PC-3 (cell line): Measurements from ENCODE around the gene CCNY. TPM values are rescaled to one million over a fixed set of nuclear protein-coding genes. Genes with fewer than 3 reads are reported as not detected.

ENCODE experiments used
- ATAC-seq: fragments of 200-7000 bp; cut with Tn5 transposase; 2 replicates; pipeline ENCODE4 v1.9.1; 2020; ENCODE audit warnings: mild to moderate bottlenecking, moderate library complexity
- BruUV-seq: library from RNA; stranded (reverse); fragments of 400-500 nt; replicated peaks from 2 replicates; lab custom pipeline; 2021; lab: Mats Ljungman, UMichigan
- CTCF ChIA-PET: fragments of 300-600 bp; sonication (Branson Sonifier 250); formaldehyde crosslinking; loops from one replicate; lab custom pipeline; 2022; ENCODE audit warnings: antibody characterized with exemption; lab: Charles Lee
- POLR2A ChIA-PET: fragments of 300-600 bp; sonication (Branson Sonifier 250); formaldehyde crosslinking; loops from one replicate; lab custom pipeline; 2022; ENCODE audit warnings: antibody characterized with exemption; ENCODE audit not compliant: unreplicated experiment; lab: Charles Lee
- DNase-seq: peaks from one replicate; pipeline ENCODE4 v3.0.0-alpha.2; 2015
- H2AFZ ChIP-seq: fragments of 300-600 bp; sonication (generic); 2 replicates; pipeline ENCODE4 v1.6.0; 2016; ENCODE audit warnings: antibody characterized with exemption, low read length
- H3F3A ChIP-seq: fragments of 300-600 bp; sonication (generic); one replicate; pipeline ENCODE4 v1.6.0; 2017; ENCODE audit warnings: antibody characterized with exemption, low read length, control low read depth, mild to moderate bottlenecking; ENCODE audit not compliant: unreplicated experiment
- H3K27ac ChIP-seq: fragments of 300-600 bp; sonication (generic); 2 replicates; pipeline ENCODE4 v1.5.1; 2016; ENCODE audit warnings: mild to moderate bottlenecking, low read length
- H3K27me3 ChIP-seq: fragments of 300-600 bp; sonication (generic); 2 replicates; pipeline ENCODE4 v1.6.1; 2016; ENCODE audit warnings: low read length, mixed read lengths
- H3K36me3 ChIP-seq: fragments of 300-600 bp; sonication (generic); 2 replicates; pipeline ENCODE4 v1.6.1; 2016; ENCODE audit warnings: low read depth, mixed run types, low read length, mixed read lengths
- H3K4me1 ChIP-seq: fragments of 300-600 bp; sonication (generic); 2 replicates; pipeline ENCODE4 v1.5.1; 2016; ENCODE audit warnings: low read length; ENCODE audit not compliant: insufficient read depth
- H3K4me2 ChIP-seq: fragments of 300-600 bp; sonication (generic); 2 replicates; pipeline ENCODE4 v1.6.0; 2016; ENCODE audit warnings: low read length
- H3K4me3 ChIP-seq: fragments of 300-600 bp; sonication (generic); 2 replicates; pipeline ENCODE4 v1.5.1; 2016; ENCODE audit warnings: mild to moderate bottlenecking, low read length, mixed read lengths
- H3K79me2 ChIP-seq: fragments of 300-600 bp; sonication (generic); 2 replicates; pipeline ENCODE4 v1.6.1; 2017; ENCODE audit warnings: low read length, mixed read lengths
- H3K9ac ChIP-seq: fragments of 300-600 bp; sonication (generic); 2 replicates; pipeline ENCODE4 v1.6.0; 2016; ENCODE audit warnings: mild to moderate bottlenecking, low read length
- H3K9me2 ChIP-seq: fragments of 300-600 bp; sonication (generic); replicated peaks from 2 replicates; pipeline ENCODE4 v1.6.1; 2016; ENCODE audit warnings: mixed run types, low read length, mixed read lengths
- H3K9me3 ChIP-seq: fragments of 300-600 bp; sonication (generic); 2 replicates; pipeline ENCODE4 v1.6.1; 2016; ENCODE audit warnings: low read length, mixed read lengths
- H4K20me1 ChIP-seq: fragments of 300-600 bp; sonication (generic); 2 replicates; pipeline ENCODE4 v1.6.1; 2016; ENCODE audit warnings: low read length, mixed read lengths
- CTCF ChIP-seq: fragments of 300-600 bp; sonication (generic); conservative IDR thresholded peaks from 2 replicates; pipeline ENCODE4 v1.5.1; 2017; ENCODE audit warnings: antibody characterized with exemption, low read depth, mild to moderate bottlenecking, low read length
- EZH2 ChIP-seq: fragments of 300-600 bp; sonication (generic); IDR thresholded peaks from one replicate; pipeline ENCODE4 v1.6.1; 2017; ENCODE audit warnings: antibody characterized with exemption, mild to moderate bottlenecking, low read length; ENCODE audit not compliant: unreplicated experiment
- EZH2phosphoT487 ChIP-seq: fragments of 300-600 bp; sonication (generic); IDR thresholded peaks from 2 replicates; pipeline ENCODE4 v1.6.1; 2018; ENCODE audit warnings: mild to moderate bottlenecking, antibody characterized with exemption, low read length, borderline replicate concordance
- intact Hi-C: fragments of 100-400 bp; cut with micrococcal nuclease; formaldehyde crosslinking; loops from 2 replicates; pipeline ENCODE4 v1.9.0; 2023
- total RNA-seq: library from RNA; depleted of rRNA; stranded (reverse); fragments of >200 nt; gene quantifications from 2 replicates; pipeline ENCODE4 v1.2.3, GENCODE V29; 2014

The CCNY gene
- total RNA-seq, 1 experiment from 2014 or later: 146 TPM

GRCh38 chr10:35391954-35392262 lies 55.6 kb downstream of the CCNY start:
- intact Hi-C loops: no loop called here
- H3K27me3 ChIP-seq: no peaks in the 10 kb centered on the region
- CTCF ChIA-PET: no interaction called here
- H3K4me3 ChIP-seq: no peak overlapping the region
- ATAC-seq: no peak
- no TSS peak for BruUV-seq
- POLR2A ChIA-PET: no interaction called here
- TF ChIP-seq CTCF (no peak), EZH2 (no peak), EZH2phosphoT487 (no peak)
- H3K4me1 ChIP-seq: peaks cover 18% of the 10 kb centered on the region
- H3K27ac ChIP-seq: no peak overlapping the region
- no peak overlapping the region for H2AFZ ChIP-seq
- no peak for DNase-seq
- H3K79me2 ChIP-seq: peaks cover 99% of the 10 kb centered on the region
- H3F3A ChIP-seq: peaks cover 8% of the 10 kb centered on the region
- H4K20me1 ChIP-seq: peaks cover 45% of the 10 kb centered on the region
- peaks cover 21% of the 10 kb centered on the region for H3K9me3 ChIP-seq
- peaks cover 24% of the 10 kb centered on the region for H3K36me3 ChIP-seq
- H3K4me2 ChIP-seq: no peak overlapping the region
- H3K9me2 ChIP-seq: no peaks in the 10 kb centered on the region
- H3K9ac ChIP-seq: no peak overlapping the region

GRCh38 chr10:35392482-35393228 lies 56.3 kb downstream of the CCNY start:
- peaks cover 52% of the 10 kb centered on the region for H4K20me1 ChIP-seq
- CTCF ChIA-PET: no interaction called here

GRCh38 chr10:35394411-35394851 lies 58.1 kb downstream of the CCNY start:
- Histone ChIP-seq H2AFZ (no peak overlapping the region), H3K27me3 (no peaks in the 10 kb centered on the region), H3K9ac (no peak overlapping the region), H3K36me3 (peaks cover 24% of the 10 kb centered on the region), H3K4me2 (no peak overlapping the region), H3K9me2 (no peaks in the 10 kb centered on the region), H3K4me1 (no peaks in the 10 kb centered on the region; the same call in 1 of the 2 replicates), H3F3A (no peaks in the 10 kb centered on the region), H3K79me2 (peaks cover 100% of the 10 kb centered on the region), H3K27ac (no peak overlapping the region), H3K4me3 (no peak overlapping the region), H3K9me3 (peaks cover 21% of the 10 kb centered on the region), H4K20me1 (peaks cover 56% of the 10 kb centered on the region)
- BruUV-seq: no TSS peak
- CTCF ChIA-PET: no interaction called here
- no peak for ATAC-seq
- no peak for DNase-seq
- intact Hi-C loops: no loop called here
- POLR2A ChIA-PET: interaction anchor here (0.6 kb wide), 1 partner anchor 30 kb away, joined by 3 read pairs; no protein-coding TSS in a partner anchor
- TF ChIP-seq EZH2 (no peak), CTCF (no peak), EZH2phosphoT487 (no peak)

More at GRCh38 chr10:35392482-35393228, 56.3 kb downstream of the CCNY start:
- Histone ChIP-seq H3K9me3 (peaks cover 21% of the 10 kb centered on the region), H3K79me2 (peaks cover 99% of the 10 kb centered on the region), H2AFZ (no peak overlapping the region), H3K27ac (no peak overlapping the region), H3K4me3 (no peak overlapping the region), H3K36me3 (peaks cover 24% of the 10 kb centered on the region), H3K27me3 (no peaks in the 10 kb centered on the region), H3K4me1 (peaks cover 11% of the 10 kb centered on the region), H3K9me2 (no peaks in the 10 kb centered on the region), H3F3A (peaks cover 8% of the 10 kb centered on the region), H3K4me2 (no peak overlapping the region), H3K9ac (no peak overlapping the region)
- no TSS peak for BruUV-seq
- POLR2A ChIA-PET: interaction anchor here (0.6 kb wide), 1 partner anchor 86 kb away, joined by 3 read pairs; no protein-coding TSS in a partner anchor
- no peak for TF ChIP-seq EZH2
- DNase-seq: no peak
- intact Hi-C loops: no loop called here
- ATAC-seq: no peak
